GM21515 (cell line): ENCODE data around the gene TREX2.
"Not testable (repeated sequence)": the region's sequence is repeated elsewhere in the genome, so short reads cannot be mapped to it uniquely, and the experiment has no call there.

ENCODE experiments used
- ATAC-seq: cut with Tn5 transposase; IDR thresholded peaks from one replicate; pipeline ENCODE4 v1.9.1; 2021; ENCODE audit not compliant: unreplicated experiment

The TREX2 gene

GRCh38 chrX:153409414-153410101 lies 36.3 kb downstream of the TREX2 start:
- ATAC-seq = no peak

GRCh38 chrX:153408871-153409351 lies 36.9 kb downstream of the TREX2 start:
- ATAC-seq = no peak

- ATAC-seq = no peak
Measured at GRCh38 chrX:153408221-153408721, 37.6 kb downstream of the TREX2 start.

- no peak for ATAC-seq
Measured at GRCh38 chrX:153407736-153408135, 38.1 kb downstream of the TREX2 start.

GRCh38 chrX:153406903-153407302 lies 39.0 kb downstream of the TREX2 start:
- no peak for ATAC-seq

- ATAC-seq = no peak
Measured at GRCh38 chrX:153406011-153406410, 39.8 kb downstream of the TREX2 start.

- ATAC-seq = no peak
Measured at GRCh38 chrX:153405426-153405825, 40.4 kb downstream of the TREX2 start.

GRCh38 chrX:153404333-153404732 lies 41.5 kb downstream of the TREX2 start:
- not testable (repeated sequence) for ATAC-seq

- no peak for ATAC-seq
Measured at GRCh38 chrX:153401133-153401764, 44.6 kb downstream of the TREX2 start, which contains the start of gene PNMA6E. PNMA6E (minus strand) TSS chrX:153401350; CDS start chrX:153398849, 2,501 bp downstream.

- ATAC-seq = no peak
Measured at GRCh38 chrX:153400146-153401132, 45.4 kb downstream of the TREX2 start.

- no peak for ATAC-seq
Measured at GRCh38 chrX:153398275-153398960, 47.4 kb downstream of the TREX2 start.

- ATAC-seq = no peak
Measured at GRCh38 chrX:153397256-153397960, 48.4 kb downstream of the TREX2 start.

GRCh38 chrX:153396320-153397195 lies 49.3 kb downstream of the TREX2 start:
- no peak for ATAC-seq

GRCh38 chrX:153395613-153396319 lies 50.1 kb downstream of the TREX2 start:
- ATAC-seq = no peak

- no peak for ATAC-seq
Measured at GRCh38 chrX:153394612-153395011, 51.2 kb downstream of the TREX2 start.
